ENCODE data around the gene ZNF548. TPM values are rescaled to one million over a fixed set of nuclear protein-coding genes. Genes with fewer than 3 reads are reported as not detected.

Gene ZNF548
- polyA plus RNA-seq, 1 donor = 28.1 TPM

- peaks cover 13% of the 10 kb centered on the region for H3K9me3 ChIP-seq (ENCODE audit: control insufficient read depth, low read depth, low read length)
- H3K27me3 ChIP-seq (ENCODE audit: control insufficient read depth, insufficient read depth, low read length) = no peaks in the 10 kb centered on the region
- peaks cover 58% of the 10 kb centered on the region for H3K36me3 ChIP-seq (ENCODE audit: control insufficient read depth, insufficient read depth, low read length)
- no peak for DNase-seq
- no peak overlapping the region for H3K4me3 ChIP-seq (ENCODE audit: low read length)
- H3K4me1 ChIP-seq (ENCODE audit: control insufficient read depth, insufficient read depth, low read length) = peaks cover 5% of the 10 kb centered on the region
- WGBS (ENCODE audit: insufficient coverage, low lambda C conversion rate) = 60% methylated on average over 1 of the region's 5 CpGs
- no peak overlapping the region for H3K27ac ChIP-seq (ENCODE audit: low read length)
Measured at GRCh38 chr19:57395710-57396109, 6.1 kb downstream of the ZNF548 start.

- no peaks in the 10 kb centered on the region for H3K27me3 ChIP-seq (ENCODE audit: control insufficient read depth, insufficient read depth, low read length)
- no peak overlapping the region for H3K27ac ChIP-seq (ENCODE audit: low read length)
- H3K4me1 ChIP-seq (ENCODE audit: control insufficient read depth, insufficient read depth, low read length) = no peaks in the 10 kb centered on the region
- DNase-seq = no peak
- no peak overlapping the region for H3K4me3 ChIP-seq (ENCODE audit: low read length)
- WGBS (ENCODE audit: insufficient coverage, low lambda C conversion rate) = no CpG with 5 or more reads among the region's 5 CpGs
- peaks cover 20% of the 10 kb centered on the region for H3K9me3 ChIP-seq (ENCODE audit: control insufficient read depth, low read depth, low read length)
- H3K36me3 ChIP-seq (ENCODE audit: control insufficient read depth, insufficient read depth, low read length) = peaks cover 50% of the 10 kb centered on the region
Measured at GRCh38 chr19:57398868-57399267, 9.2 kb downstream of the ZNF548 start.

GRCh38 chr19:57403737-57404563 lies 14.3 kb downstream of the ZNF548 start:
- Histone ChIP-seq H3K4me1 (ENCODE audit: control insufficient read depth, insufficient read depth, low read length) (no peaks in the 10 kb centered on the region), H3K36me3 (ENCODE audit: control insufficient read depth, insufficient read depth, low read length) (peaks cover 8% of the 10 kb centered on the region), H3K27ac (ENCODE audit: low read length) (no peak overlapping the region), H3K4me3 (ENCODE audit: low read length) (no peak overlapping the region), H3K9me3 (ENCODE audit: control insufficient read depth, low read depth, low read length) (peaks cover 13% of the 10 kb centered on the region), H3K27me3 (ENCODE audit: control insufficient read depth, insufficient read depth, low read length) (no peaks in the 10 kb centered on the region)
- no CpG with 5 or more reads among the region's 9 CpGs for WGBS (ENCODE audit: insufficient coverage, low lambda C conversion rate)
- DNase-seq = no peak

DNA sequence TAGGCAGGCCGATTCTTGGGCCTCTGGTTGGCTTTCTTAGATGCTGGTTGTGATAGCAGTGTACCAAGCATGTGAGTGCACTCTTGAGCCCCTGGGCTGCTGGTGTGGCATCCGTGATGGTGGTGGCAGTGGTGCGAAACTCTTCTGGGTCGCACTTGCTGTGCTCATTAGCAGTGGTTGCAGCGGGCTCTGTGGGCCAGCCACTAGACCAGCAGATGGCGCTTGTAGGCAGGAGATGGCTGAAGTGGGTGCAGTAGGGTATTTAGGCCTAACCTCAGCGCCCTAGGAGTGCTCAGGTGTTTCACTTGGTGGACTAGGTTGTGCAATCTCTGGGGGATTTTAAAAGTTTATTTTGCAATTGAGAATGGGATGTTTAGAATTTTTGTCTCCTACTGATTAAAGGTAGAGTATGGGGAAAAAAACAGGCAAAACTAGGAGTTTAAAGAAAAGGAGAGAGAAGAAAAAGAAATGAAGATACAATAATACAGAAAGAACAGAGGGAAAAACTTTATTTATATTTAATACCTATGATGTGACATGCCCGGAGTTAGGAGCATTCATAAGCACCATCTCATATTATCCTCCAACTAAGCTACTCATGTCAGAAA lies 17.0 kb downstream of the ZNF548 start:
- Histone ChIP-seq H3K27ac (ENCODE audit: low read length) (no peak overlapping the region), H3K4me3 (ENCODE audit: low read length) (no peak overlapping the region), H3K9me3 (ENCODE audit: control insufficient read depth, low read depth, low read length) (peaks cover 7% of the 10 kb centered on the region), H3K4me1 (ENCODE audit: control insufficient read depth, insufficient read depth, low read length) (peaks cover 4% of the 10 kb centered on the region), H3K36me3 (ENCODE audit: control insufficient read depth, insufficient read depth, low read length) (no peaks in the 10 kb centered on the region), H3K27me3 (ENCODE audit: control insufficient read depth, insufficient read depth, low read length) (no peaks in the 10 kb centered on the region)
- WGBS (ENCODE audit: insufficient coverage, low lambda C conversion rate) = no CpG with 5 or more reads among the region's 8 CpGs
- DNase-seq = peak; percentile 58 to 68

- Histone ChIP-seq H3K4me1 (ENCODE audit: control insufficient read depth, insufficient read depth, low read length) (peaks cover 8% of the 10 kb centered on the region), H3K9me3 (ENCODE audit: control insufficient read depth, low read depth, low read length) (peaks cover 2% of the 10 kb centered on the region), H3K27ac (ENCODE audit: low read length) (no peak within 1 kb of the TSS), H3K27me3 (ENCODE audit: control insufficient read depth, insufficient read depth, low read length) (no peaks in the 10 kb centered on the region), H3K4me3 (ENCODE audit: low read length) (peak within 1 kb of the TSS; percentile 75), H3K36me3 (ENCODE audit: control insufficient read depth, insufficient read depth, low read length) (peaks cover 21% of the 10 kb centered on the region)
- no CpG with 5 or more reads among the region's 55 CpGs for WGBS (ENCODE audit: insufficient coverage, low lambda C conversion rate)
- peak; percentile 93 for DNase-seq
Measured at GRCh38 chr19:57410877-57411671, 21.4 kb downstream of the ZNF548 start, which contains the start of gene ZNF17. Gene ZNF17, plus strand, starts transcription at chr19:57411161. Its CDS starts 2,455 bp downstream, at chr19:57413616.

- H3K4me3 ChIP-seq (ENCODE audit: low read length) = no peak overlapping the region
- no peaks in the 10 kb centered on the region for H3K4me1 ChIP-seq (ENCODE audit: control insufficient read depth, insufficient read depth, low read length)
- peaks cover 56% of the 10 kb centered on the region for H3K36me3 ChIP-seq (ENCODE audit: control insufficient read depth, insufficient read depth, low read length)
- no peak overlapping the region for H3K27ac ChIP-seq (ENCODE audit: low read length)
- H3K27me3 ChIP-seq (ENCODE audit: control insufficient read depth, insufficient read depth, low read length) = no peaks in the 10 kb centered on the region
- DNase-seq = no peak
- no CpG with 5 or more reads among the region's 4 CpGs for WGBS (ENCODE audit: insufficient coverage, low lambda C conversion rate)
- peaks cover 6% of the 10 kb centered on the region for H3K9me3 ChIP-seq (ENCODE audit: control insufficient read depth, low read depth, low read length)
Measured at GRCh38 chr19:57419439-57419838, 29.8 kb downstream of the ZNF548 start.

GRCh38 chr19:57421037-57421436 lies 31.4 kb downstream of the ZNF548 start:
- peaks cover 41% of the 10 kb centered on the region for H3K36me3 ChIP-seq (ENCODE audit: control insufficient read depth, insufficient read depth, low read length)

DNA sequence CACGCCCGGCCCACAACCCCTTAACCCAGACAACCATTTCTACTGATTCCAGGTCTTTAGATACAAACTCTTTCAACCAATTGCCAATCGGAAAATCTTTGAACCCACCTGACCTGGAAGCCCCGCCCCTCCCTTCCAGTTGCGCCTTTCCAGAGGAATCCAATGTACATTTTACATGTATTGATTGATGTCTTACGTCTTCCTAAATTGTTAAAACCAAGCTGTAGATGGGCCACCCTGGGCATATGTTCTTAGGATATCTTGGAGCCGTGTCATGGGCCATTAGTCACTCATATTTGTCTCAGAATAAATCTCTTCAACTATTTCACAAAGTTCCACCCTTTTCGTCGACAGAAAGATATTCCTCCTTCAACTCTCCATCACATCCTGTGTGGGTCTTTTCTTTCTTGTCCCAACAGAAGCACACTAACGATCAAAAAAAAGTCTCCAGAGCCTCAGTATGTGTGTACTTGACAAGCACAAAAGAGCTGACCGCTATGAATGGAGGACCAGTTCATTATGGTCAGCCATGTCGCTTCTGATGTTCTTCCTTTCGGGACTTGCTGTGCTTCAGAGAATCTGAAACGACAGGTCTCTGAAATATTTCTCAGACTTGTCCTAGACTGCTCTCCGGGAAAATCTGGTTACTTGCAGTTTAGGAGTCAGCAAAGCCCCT lies 44.9 kb downstream of the ZNF548 start:
- H3K36me3 ChIP-seq (ENCODE audit: control insufficient read depth, insufficient read depth, low read length) = peaks cover 16% of the 10 kb centered on the region
- DNase-seq = no peak
- H3K9me3 ChIP-seq (ENCODE audit: control insufficient read depth, low read depth, low read length) = peaks cover 9% of the 10 kb centered on the region
- WGBS (ENCODE audit: insufficient coverage, low lambda C conversion rate) = 26% methylated on average over 7 of the region's 15 CpGs
- no peaks in the 10 kb centered on the region for H3K27me3 ChIP-seq (ENCODE audit: control insufficient read depth, insufficient read depth, low read length)
- peak overlapping the region; percentile 66 for H3K4me3 ChIP-seq (ENCODE audit: low read length)
- peak overlapping the region; percentile 81 for H3K27ac ChIP-seq (ENCODE audit: low read length)
- peaks cover 5% of the 10 kb centered on the region for H3K4me1 ChIP-seq (ENCODE audit: control insufficient read depth, insufficient read depth, low read length)

More at GRCh38 chr19:57421037-57421436, 31.4 kb downstream of the ZNF548 start:
- H3K27me3 ChIP-seq (ENCODE audit: control insufficient read depth, insufficient read depth, low read length) = no peaks in the 10 kb centered on the region
- no peak for DNase-seq
- peaks cover 3% of the 10 kb centered on the region for H3K9me3 ChIP-seq (ENCODE audit: control insufficient read depth, low read depth, low read length)
- no peaks in the 10 kb centered on the region for H3K4me1 ChIP-seq (ENCODE audit: control insufficient read depth, insufficient read depth, low read length)
- 100% methylated on average over 2 of the region's 3 CpGs for WGBS (ENCODE audit: insufficient coverage, low lambda C conversion rate)
- H3K4me3 ChIP-seq (ENCODE audit: low read length) = no peak overlapping the region
- no peak overlapping the region for H3K27ac ChIP-seq (ENCODE audit: low read length)

- peaks cover 15% of the 10 kb centered on the region for H3K9me3 ChIP-seq (ENCODE audit: control insufficient read depth, low read depth, low read length)
Measured at GRCh38 chr19:57435062-57435978, 45.7 kb downstream of the ZNF548 start, which contains the start of gene ZNF749. Gene ZNF749, plus strand, starts transcription at chr19:57435325. Its CDS starts 254 bp downstream, at chr19:57435579.

More at GRCh38 chr19:57435062-57435978, 45.7 kb downstream of the ZNF548 start, which contains the start of gene ZNF749:
- Histone ChIP-seq H3K4me1 (ENCODE audit: control insufficient read depth, insufficient read depth, low read length) (peaks cover 5% of the 10 kb centered on the region), H3K27me3 (ENCODE audit: control insufficient read depth, insufficient read depth, low read length) (no peaks in the 10 kb centered on the region), H3K27ac (ENCODE audit: low read length) (peak within 1 kb of the TSS; percentile 81), H3K36me3 (ENCODE audit: control insufficient read depth, insufficient read depth, low read length) (peaks cover 19% of the 10 kb centered on the region), H3K4me3 (ENCODE audit: low read length) (peak within 1 kb of the TSS; percentile 66)
- peak; percentile 99 for DNase-seq
- WGBS (ENCODE audit: insufficient coverage, low lambda C conversion rate) = no CpG with 5 or more reads among the region's 61 CpGs
